Esophagus mucosa (tissue), 1 donor: ENCODE results near the gene ABCB8. TPM values are rescaled to one million over a fixed set of nuclear protein-coding genes. Genes with fewer than 3 reads are reported as not detected.
A peak's percentile ranks its signal among the peaks of the same experiment; 100 is the strongest.

ENCODE experiments used
- ATAC-seq: fragments of 200-7000 bp; cut with Tn5 transposase; one replicate; pipeline ENCODE4 v1.9.1; 2020
- total RNA-seq: library from RNA; stranded (reverse); gene quantifications from one replicate; pipeline ENCODE4 v1.2.4, GENCODE V29; 2023
- donor health status: DM: yes; HTN: yes; CAD: no.

Gene ABCB8
- total RNA-seq: 25.1 TPM

DNA sequence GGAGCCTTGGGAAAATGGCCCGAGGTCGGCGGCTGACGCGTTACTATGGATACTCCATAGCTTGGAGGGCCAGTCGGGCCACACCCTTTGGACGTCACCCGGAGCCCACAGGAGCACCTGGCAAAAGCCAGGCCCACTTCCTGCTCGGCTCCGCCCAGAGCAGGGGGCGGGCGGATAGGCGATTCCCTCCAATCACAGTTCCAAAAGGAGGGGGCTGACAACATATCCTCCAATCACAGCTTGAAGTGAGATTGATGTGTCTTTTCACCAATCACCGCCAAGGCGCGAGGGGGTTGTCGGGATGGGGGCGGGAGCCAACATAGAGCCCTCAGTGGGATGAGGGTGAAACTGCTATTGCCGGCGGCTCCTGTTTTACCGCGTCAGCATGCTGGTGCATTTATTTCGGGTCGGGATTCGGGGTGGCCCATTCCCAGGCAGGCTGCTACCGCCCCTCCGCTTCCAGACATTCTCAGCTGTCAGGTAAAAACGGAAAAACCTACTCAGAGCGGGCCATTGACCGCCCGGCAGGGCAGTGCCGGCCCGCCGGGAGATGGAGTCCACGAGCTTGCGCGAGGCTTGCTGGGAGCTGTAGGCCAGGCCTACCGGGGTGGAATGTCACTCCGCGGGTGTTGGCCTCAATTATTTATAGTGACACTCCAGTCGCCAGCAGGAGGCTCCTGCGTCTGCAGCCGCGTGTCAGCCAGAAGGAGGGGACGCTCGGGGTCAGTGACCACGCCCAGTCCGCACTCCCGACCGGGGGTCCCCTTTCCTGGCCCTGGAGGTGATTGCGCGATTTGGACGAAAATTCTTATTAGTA is at the start of gene ABCB8:
Gene ABCB8 (plus strand): TSS at position 320 of the 817 bp plus-strand sequence. CDS start 66 bp downstream, at position 386.
- ATAC-seq: peak; percentile 96

DNA sequence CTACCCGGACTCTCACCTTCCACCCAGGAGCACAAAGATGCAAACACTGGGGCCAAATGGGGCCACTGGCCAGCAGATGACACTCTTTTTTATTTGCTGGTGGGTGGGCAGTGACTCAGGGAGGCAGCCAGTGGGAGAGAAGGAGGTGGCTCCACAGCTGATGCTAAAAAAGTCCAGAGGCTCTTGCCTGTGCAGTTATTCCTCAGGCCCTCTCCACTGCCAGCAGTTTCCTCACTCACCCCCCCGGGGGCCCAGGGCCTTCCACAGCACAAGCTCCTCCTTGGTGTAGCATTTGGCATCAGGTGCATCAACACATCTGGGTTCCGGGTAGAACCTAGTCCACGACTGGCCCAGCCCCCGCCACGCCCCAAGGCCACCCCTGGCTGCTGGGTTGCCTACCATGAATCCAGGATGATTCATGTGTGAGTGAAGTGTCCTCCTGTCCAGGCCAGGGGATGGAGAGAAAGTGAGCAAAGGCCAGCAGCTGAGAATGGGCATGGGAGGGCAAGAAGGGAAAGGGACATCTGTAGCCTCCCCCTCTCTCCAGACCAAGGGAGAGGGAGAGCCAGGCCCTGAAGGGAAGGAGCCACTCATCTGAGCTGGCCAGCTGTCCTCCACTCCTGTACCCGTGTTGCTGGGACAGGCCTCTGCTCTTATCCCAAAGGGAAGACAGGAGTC is 48.4 kb upstream of the ABCB8 start:
- no peak for ATAC-seq

GRCh38 chr7:150980663-150981062 is 47.6 kb upstream of the ABCB8 start:
- no peak for ATAC-seq

- no peak for ATAC-seq
These were observed 46.6 kb upstream of the ABCB8 start for GRCh38 chr7:150981644-150982043.

GRCh38 chr7:150982351-150982750 is 45.9 kb upstream of the ABCB8 start:
- no peak for ATAC-seq

DNA sequence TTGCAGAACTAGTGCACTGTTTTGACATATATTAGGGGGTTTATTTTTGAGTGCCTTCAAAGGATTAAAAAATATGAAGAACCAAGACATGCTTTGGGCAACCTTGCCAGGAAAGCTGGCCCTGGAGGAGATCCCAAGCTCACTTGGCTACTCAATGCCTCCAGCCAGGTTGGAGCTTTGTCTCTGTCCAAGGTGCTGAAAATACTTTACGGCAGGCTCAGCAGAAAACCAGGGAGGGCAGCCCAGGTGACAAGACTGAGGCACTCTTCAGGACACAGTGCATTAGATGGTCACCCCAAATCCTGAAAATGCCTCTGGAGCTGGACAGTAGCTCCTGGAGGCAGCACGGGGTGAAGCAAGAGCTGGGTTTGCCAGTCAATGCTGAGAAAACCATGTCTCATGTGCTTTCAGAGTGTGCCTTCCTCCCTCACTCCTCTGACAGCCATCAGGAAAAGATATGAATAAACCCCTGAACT is 44.3 kb upstream of the ABCB8 start:
- no peak for ATAC-seq

DNA sequence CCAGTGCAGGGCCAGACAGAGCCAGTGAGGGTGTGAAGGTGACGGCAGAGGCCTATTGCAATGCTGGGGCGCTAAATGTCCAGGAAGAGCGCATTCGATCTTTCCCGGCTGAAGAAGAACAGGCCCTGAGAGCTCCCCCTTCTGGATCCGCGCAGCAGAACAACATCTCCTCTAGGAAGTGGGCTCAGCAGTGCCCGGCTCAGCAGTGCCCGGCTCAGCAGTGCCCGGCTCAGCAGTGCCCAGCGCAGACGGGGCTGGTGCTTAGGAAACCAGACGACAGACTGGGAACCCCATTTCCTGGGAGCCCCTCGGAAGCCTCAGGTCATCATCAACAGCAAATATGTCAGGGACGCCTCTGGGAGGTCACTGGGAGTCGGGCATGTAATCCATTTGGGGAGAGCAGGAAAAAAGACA is 42.1 kb upstream of the ABCB8 start:
- peak; percentile 43 for ATAC-seq

DNA sequence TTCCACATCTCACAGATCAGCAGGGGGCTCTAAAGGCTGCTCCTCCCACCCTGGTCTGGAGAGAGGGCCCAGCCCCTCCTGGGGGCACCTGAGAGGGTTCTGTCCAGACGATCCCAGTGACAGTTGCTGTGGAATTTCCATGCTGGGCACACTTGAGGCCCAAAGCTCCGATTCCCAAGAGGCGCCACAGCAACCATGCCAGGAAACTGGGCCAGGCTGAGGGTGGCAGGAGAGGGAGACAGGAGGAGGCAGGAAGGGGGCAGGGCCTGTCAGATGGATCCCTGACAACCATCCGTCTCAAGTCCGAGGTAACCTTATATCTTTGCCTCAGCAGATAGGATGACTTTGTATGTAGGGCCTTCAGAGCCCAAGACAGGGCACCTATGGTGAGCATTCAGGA is 41.7 kb upstream of the ABCB8 start:
- ATAC-seq: no peak

GRCh38 chr7:150988230-150989226 is 39.7 kb upstream of the ABCB8 start:
- ATAC-seq: peak; percentile 47

DNA sequence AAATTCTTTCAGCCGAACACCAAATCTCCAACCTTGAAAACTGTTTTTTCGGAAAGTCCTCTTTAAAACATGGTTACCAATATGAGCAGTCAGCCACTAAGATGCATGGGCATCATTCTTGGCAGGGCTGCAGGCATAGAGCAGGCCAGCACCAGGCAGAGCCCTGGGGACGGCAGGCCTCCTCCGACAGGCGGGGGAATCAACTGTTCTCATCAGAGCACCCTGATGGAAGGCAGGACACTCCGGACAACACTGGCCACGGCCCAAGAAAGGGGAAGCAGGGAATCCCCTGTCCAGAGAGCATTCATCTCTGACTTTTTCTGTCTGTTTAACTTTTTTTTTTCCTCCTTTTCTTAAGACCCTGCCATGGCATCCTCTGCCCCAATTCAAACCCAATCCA is 38.8 kb upstream of the ABCB8 start:
- ATAC-seq: no peak

- no peak for ATAC-seq
These were observed 37.6 kb upstream of the ABCB8 start, which contains the start of gene NOS3 for GRCh38 chr7:150990416-150991186. NOS3 (plus strand) TSS chr7:150991017; CDS start chr7:150993804, 2,787 bp downstream.

DNA sequence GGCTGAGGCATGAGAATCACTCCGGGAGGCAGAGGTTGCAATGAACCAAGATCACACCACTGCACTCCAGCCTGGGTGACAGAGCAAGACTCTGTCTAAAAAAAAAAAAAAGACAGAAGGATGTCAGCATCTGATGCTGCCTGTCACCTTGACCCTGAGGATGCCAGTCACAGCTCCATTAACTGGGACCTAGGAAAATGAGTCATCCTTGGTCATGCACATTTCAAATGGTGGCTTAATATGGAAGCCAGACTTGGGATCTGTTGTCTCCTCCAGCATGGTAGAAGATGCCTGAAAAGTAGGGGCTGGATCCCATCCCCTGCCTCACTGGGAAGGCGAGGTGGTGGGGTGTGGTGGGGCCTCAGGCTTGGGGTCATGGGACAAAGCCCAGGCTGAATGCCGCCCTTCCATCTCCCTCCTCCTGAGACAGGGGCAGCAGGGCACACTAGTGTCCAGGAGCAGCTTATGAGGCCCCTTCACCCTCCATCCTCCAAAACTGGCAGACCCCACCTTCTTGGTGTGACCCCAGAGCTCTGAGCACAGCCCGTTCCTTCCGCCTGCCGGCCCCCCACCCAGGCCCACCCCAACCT is 36.1 kb upstream of the ABCB8 start:
- no peak for ATAC-seq

DNA sequence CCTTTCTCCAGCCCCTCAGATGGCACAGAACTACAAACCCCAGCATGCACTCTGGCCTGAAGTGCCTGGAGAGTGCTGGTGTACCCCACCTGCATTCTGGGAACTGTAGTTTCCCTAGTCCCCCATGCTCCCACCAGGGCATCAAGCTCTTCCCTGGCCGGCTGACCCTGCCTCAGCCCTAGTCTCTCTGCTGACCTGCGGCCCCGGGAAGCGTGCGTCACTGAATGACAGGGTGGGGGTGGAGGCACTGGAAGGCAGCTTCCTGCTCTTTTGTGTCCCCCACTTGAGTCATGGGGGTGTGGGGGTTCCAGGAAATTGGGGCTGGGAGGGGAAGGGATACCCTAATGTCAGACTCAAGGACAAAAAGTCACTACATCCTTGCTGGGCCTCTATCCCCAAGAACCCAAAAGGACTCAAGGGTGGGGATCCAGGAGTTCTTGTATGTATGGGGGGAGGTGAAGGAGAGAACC is 35.4 kb upstream of the ABCB8 start:
- ATAC-seq: peak; percentile 44

- ATAC-seq: peak; percentile 50
These were observed 34.7 kb upstream of the ABCB8 start for GRCh38 chr7:150993511-150993910.

GRCh38 chr7:150994141-150994837 is 34.0 kb upstream of the ABCB8 start:
- ATAC-seq: peak; percentile 32

DNA sequence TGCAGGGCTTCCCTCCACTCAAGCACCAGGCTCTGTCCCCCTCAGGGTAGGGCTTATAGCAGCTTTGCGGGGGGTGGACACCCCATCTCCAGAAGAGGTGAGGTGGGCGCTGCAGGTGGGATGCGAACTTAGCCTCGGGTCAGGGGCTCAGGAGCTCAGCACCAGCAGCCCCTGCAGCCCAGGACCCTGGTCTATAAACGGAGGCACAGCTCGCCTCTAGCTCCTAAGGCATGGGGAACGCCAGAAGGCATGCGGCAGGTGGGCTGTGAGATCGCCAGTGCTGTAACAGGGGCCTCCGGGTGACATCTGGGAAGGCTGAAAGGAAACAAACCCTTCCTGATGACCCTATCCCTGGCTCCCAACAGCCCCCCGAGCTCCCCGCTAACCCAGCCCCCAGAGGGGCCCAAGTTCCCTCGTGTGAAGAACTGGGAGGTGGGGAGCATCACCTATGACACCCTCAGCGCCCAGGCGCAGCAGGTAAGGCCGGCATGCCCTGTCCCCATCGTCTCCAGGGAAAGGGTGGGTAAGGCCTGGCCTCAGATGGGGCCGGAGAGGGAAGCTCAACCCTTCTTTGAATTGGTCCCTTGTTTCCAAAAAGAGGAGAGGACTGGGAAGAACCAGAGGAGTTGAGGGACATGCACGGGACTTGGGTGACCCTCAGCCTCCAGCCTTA is 33.3 kb upstream of the ABCB8 start:
- ATAC-seq: no peak

- no peak for ATAC-seq
These were observed 31.7 kb upstream of the ABCB8 start for GRCh38 chr7:150996376-150997074.

DNA sequence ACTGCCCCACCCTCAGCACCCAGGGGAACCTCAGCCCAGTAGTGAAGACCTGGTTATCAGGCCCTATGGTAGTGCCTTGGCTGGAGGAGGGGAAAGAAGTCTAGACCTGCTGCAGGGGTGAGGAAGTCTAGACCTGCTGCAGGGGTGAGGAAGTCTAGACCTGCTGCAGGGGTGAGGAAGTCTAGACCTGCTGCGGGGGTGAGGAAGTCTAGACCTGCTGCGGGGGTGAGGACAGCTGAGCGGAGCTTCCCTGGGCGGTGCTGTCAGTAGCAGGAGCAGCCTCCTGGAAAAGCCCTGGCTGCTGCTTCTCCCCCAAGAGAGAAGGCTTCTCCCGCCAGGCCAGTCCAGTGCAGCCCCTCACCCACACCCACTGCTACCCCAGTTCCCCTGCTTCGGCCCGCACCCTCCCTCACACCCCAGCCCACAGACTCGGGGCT is 31.2 kb upstream of the ABCB8 start:
- no peak for ATAC-seq

GRCh38 chr7:150997817-150998216 is 30.4 kb upstream of the ABCB8 start:
- ATAC-seq: no peak
